ENCODE measurements around the gene FERMT3. TPM values are rescaled to one million over a fixed set of nuclear protein-coding genes. Genes with fewer than 3 reads are reported as not detected.

Gene FERMT3
- total RNA-seq, 1 donor from 2014 or later = 230 TPM

GRCh38 chr11:64246621-64246870 lies 40.0 kb downstream of the FERMT3 start:
- intact Hi-C loops (cut with micrococcal nuclease) = loop anchor here (1.0 to 2.0 kb wide), 5 partner anchors 16 to 96 kb away; partner anchors contain the start of genes DNAJC4, ESRRA and FERMT3

DNA sequence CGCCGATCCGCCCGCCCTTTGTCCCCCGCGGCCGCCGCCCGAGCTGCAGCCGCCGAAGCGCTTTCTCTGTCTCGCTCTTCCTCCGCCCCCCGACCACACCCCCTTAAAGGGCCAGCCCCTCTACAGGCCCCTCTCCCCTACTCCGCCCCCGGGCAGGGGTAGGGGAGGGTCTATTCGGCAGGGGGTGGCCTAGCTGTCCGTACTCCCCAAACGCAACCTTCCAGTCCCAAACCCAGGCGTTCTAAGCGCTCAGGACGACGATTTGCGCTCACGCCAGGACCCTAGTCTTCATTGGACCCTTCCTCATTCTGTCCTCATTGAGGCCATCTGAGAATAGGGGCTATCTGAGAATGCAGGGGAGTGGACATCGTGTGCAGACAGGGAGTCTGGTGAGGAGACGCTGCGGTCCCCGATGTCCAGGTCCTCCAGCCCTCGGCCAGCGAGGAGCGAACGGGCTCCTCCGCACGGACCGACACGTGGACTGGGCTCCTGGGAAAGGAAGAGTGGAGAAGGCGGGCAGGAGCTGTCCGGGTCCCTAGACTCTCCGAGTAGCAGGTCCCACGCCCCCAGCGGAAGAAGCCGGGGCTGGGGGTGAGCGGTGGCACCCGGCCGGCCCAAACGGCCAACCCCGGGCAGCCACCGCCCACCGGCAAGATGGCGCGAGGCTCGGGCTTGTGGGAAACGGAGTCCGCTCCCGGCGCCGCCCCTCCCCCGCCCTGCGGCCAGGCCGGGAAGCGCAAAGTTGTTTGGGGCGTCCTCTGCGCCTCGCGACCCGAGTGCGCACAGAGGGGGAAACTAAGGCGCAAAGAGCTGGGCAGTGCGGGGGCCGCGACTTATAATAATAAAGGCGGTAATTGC lies 40.6 kb downstream of the FERMT3 start, which contains the start of gene PPP1R14B:
TSS of gene PPP1R14B (minus strand) at position 73 of the 858 bp plus-strand sequence. CDS start 270 bp downstream, outside the sequence.
- intact Hi-C loops (cut with micrococcal nuclease) = loop anchor here (1.0 to 2.0 kb wide), 6 partner anchors 17 to 96 kb away; partner anchors contain the start of genes BAD, DNAJC4, ESRRA and FERMT3

- intact Hi-C loops (cut with micrococcal nuclease) = loop anchor here (1.0 to 2.0 kb wide), 2 partner anchors 36 to 95 kb away; partner anchors contain the start of gene BAD
These were observed 41.4 kb downstream of the FERMT3 start for GRCh38 chr11:64247729-64248531.

GRCh38 chr11:64248578-64248977 lies 42.1 kb downstream of the FERMT3 start:
- intact Hi-C loops (cut with micrococcal nuclease) = no loop called here

- intact Hi-C loops (cut with micrococcal nuclease) = no loop called here
These were observed 42.5 kb downstream of the FERMT3 start for GRCh38 chr11:64249038-64249437.

DNA sequence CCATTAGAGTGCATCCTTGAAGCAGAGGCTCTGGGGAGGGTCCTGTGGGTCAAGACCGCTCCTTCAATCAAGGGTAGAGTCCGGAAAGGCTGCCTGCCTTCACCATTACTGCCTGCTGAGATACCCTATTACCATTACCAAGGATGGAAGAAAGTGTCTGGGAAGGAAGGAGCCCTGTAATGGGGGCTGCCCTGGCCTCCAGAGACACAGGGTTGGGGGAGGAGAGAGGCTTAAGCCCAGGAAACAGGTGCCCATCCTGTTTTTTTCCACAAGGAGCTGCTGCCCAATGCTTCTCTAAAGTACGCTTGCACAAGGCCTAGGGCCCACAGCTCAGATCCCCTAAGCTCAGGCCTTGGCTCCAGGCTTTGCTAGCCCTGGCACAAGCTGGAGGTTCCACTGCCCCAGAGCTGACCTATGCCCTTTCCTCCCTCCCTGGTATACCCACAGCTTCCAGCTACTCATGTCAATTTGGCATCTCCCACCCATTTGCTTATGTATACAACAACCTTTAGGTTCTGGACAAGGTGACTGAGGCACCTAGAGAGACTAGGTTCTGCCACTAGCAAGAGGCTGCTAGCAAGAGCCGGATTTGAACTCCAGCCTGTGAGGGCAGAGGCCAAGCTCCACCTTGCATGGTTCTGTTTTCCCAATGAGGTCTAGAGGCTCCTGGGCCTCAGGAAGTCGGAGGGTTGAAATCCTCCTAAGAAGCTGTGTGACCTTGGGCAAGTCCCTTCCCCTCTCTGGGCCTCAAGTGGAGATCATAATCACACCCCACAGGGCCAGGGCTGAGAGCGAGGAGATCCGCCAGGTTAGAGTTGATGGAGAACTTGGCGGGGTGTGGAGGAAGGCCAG lies 43.3 kb downstream of the FERMT3 start:
- intact Hi-C loops (cut with micrococcal nuclease) = no loop called here

DNA sequence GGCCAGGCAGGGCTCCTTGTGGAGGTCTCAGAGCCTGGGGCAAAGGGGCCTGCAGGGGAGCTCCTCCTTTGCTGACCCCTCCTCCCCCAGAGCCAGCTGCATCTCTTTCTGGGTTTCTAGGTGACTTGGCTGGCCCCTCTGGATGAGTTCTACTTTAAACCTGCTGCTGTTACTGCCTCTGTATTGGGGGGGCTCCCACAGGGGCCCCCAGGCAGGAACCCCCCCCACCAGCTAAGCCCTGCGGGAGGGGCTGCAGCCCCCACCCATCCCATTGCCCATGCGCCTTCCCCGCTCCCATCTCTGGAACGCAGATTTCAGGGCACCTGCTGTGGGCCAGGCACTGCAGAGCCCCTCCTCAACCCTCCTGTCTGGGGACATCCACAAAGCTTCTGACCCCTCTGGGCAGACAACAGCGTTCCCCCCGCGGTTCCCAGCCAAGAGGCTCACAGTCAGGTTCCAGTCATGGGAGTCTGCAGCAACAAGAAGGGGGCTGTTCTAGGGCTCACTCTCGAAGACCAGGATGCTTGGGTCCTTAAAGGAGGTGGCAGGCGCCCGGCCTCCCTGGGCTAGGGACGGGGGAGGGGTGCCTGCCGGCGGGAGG lies 44.0 kb downstream of the FERMT3 start:
- intact Hi-C loops (cut with micrococcal nuclease) = loop anchor here (1.0 kb wide), 4 partner anchors 19 to 54 kb away; partner anchors contain the start of gene BAD

- intact Hi-C loops (cut with micrococcal nuclease) = loop anchor here (1.0 kb wide), 4 partner anchors 18 to 53 kb away; partner anchors contain the start of gene BAD
These were observed 44.7 kb downstream of the FERMT3 start, which contains the start of gene PLCB3 for GRCh38 chr11:64251016-64251752. PLCB3 (plus strand) TSS chr11:64251530; CDS start chr11:64251650, 120 bp downstream.

DNA sequence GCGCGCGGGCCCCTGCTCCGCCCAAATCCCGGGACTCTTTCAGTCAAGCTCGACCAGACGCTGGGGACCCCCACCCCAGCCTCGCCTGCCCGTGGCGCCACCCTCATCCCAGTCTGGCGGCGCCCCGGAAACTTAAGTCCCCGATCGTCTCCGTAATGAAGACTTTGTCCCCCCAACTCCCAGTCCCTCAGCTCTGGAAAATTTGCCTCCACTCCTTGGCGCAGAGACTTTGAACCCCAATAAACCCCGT lies 45.2 kb downstream of the FERMT3 start:
- intact Hi-C loops (cut with micrococcal nuclease) = loop anchor here (1.0 kb wide), 4 partner anchors 18 to 53 kb away; partner anchors contain the start of gene BAD

GRCh38 chr11:64252003-64252872 lies 45.7 kb downstream of the FERMT3 start:
- intact Hi-C loops (cut with micrococcal nuclease) = no loop called here

- intact Hi-C loops (cut with micrococcal nuclease) = no loop called here
These were observed 46.5 kb downstream of the FERMT3 start for GRCh38 chr11:64253043-64253442.

- intact Hi-C loops (cut with micrococcal nuclease) = no loop called here
These were observed 47.0 kb downstream of the FERMT3 start for GRCh38 chr11:64253481-64253880.

- intact Hi-C loops (cut with micrococcal nuclease) = no loop called here
These were observed 47.8 kb downstream of the FERMT3 start for GRCh38 chr11:64254326-64254725.

GRCh38 chr11:64255135-64256128 lies 48.9 kb downstream of the FERMT3 start:
- intact Hi-C loops (cut with micrococcal nuclease) = no loop called here

DNA sequence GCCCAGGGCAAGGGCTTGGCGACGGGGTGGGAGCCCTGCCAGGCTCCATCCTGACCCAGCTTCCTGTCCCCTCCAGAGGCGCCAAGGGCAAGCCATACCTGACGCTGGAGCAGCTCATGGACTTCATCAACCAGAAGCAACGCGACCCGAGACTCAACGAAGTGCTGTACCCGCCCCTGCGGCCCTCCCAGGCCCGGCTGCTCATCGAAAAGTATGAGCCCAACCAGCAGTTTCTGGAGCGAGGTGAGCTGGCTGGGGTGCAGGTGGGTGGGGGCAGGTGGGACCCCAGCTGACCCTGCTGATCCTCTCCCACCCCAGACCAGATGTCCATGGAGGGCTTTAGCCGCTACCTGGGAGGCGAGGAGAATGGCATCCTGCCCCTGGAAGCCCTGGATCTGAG lies 49.8 kb downstream of the FERMT3 start:
- intact Hi-C loops (cut with micrococcal nuclease) = no loop called here

GRCh38 chr11:64258356-64258755 lies 51.8 kb downstream of the FERMT3 start:
- intact Hi-C loops (cut with micrococcal nuclease) = no loop called here

- intact Hi-C loops (cut with micrococcal nuclease) = no loop called here
These were observed 52.5 kb downstream of the FERMT3 start for GRCh38 chr11:64258946-64259532.

All from T-helper 1 cell treated with Interleukin-12 subunit alpha and Interleukin-12 subunit beta and Interleukin-4 antibody, amounts not matched to agents 30 ng/mL and 1 ng/mL, for 36 hours (primary cell).